HG03159 (cell line): ENCODE results near the gene C2CD4C.
"Not testable (repeated sequence)": the region's sequence is repeated elsewhere in the genome, so short reads cannot be mapped to it uniquely, and the experiment has no call there.

Source experiments
- ATAC-seq: cut with Tn5 transposase; IDR thresholded peaks from one replicate; pipeline ENCODE4 v1.9.1; 2021; ENCODE audit warnings: mild to moderate bottlenecking, moderate library complexity; ENCODE audit not compliant: unreplicated experiment

The C2CD4C gene

GRCh38 chr19:438416-438958, 29.5 kb upstream of the C2CD4C start:
- no peak for ATAC-seq

GRCh38 chr19:437041-437440, 28.1 kb upstream of the C2CD4C start:
- no peak for ATAC-seq

- no peak for ATAC-seq
Observed at GRCh38 chr19:436413-436950, 27.5 kb upstream of the C2CD4C start.

GRCh38 chr19:435707-436412, 26.9 kb upstream of the C2CD4C start:
- no peak for ATAC-seq

- ATAC-seq, result no peak
Observed at GRCh38 chr19:435056-435706, 26.2 kb upstream of the C2CD4C start.

- ATAC-seq, result no peak
Observed at GRCh38 chr19:434152-434960, 25.4 kb upstream of the C2CD4C start.

- ATAC-seq, result no peak
Observed at GRCh38 chr19:430701-431100, 21.8 kb upstream of the C2CD4C start.

GRCh38 chr19:428149-428548, 19.2 kb upstream of the C2CD4C start:
- ATAC-seq, result no peak

GRCh38 chr19:427675-428074, 18.7 kb upstream of the C2CD4C start:
- not testable (repeated sequence) for ATAC-seq

GRCh38 chr19:426725-427445, 17.9 kb upstream of the C2CD4C start:
- no peak for ATAC-seq

GRCh38 chr19:425056-425455, 16.1 kb upstream of the C2CD4C start:
- ATAC-seq, result no peak

GRCh38 chr19:424546-424945, 15.6 kb upstream of the C2CD4C start:
- ATAC-seq, result no peak

- no peak for ATAC-seq
Observed at GRCh38 chr19:423691-424466, 14.9 kb upstream of the C2CD4C start.

- not testable (repeated sequence) for ATAC-seq
Observed at GRCh38 chr19:422917-423226, 13.9 kb upstream of the C2CD4C start.

GRCh38 chr19:422213-422916, 13.4 kb upstream of the C2CD4C start:
- ATAC-seq, result no peak

- ATAC-seq, result no peak
Observed at GRCh38 chr19:419721-420515, 11.0 kb upstream of the C2CD4C start.

GRCh38 chr19:418761-419671, 10.1 kb upstream of the C2CD4C start:
- no peak for ATAC-seq

- no peak for ATAC-seq
Observed at GRCh38 chr19:416416-416815, 7.5 kb upstream of the C2CD4C start.
